Fibroblast of mammary gland (primary cell): ENCODE measurements around the gene GADD45G.

Source experiments
- DNase-seq: peaks from one replicate; pipeline ENCODE4 v3.0.0-alpha.2; 2010; ENCODE audit warnings: low read depth
- H3K4me3 ChIP-seq: 2 replicates; pipeline ENCODE4 v1.5.1; 2011; ENCODE audit warnings: low read depth, mild to moderate bottlenecking, low read length, moderate library complexity; ENCODE audit not compliant: control insufficient read depth
- CTCF ChIP-seq: conservative IDR thresholded peaks from 2 replicates; pipeline ENCODE4 v1.5.1; 2011; ENCODE audit warnings: low read depth, low read length, inconsistent platforms; ENCODE audit not compliant: control insufficient read depth, insufficient read depth

Gene GADD45G

GRCh38 chr9:89623925-89624420 is 19.2 kb downstream of the GADD45G start:
- TF ChIP-seq CTCF: no peak
- DNase-seq: no peak
- no peak overlapping the region for H3K4me3 ChIP-seq

- no peak overlapping the region for H3K4me3 ChIP-seq
- no peak for TF ChIP-seq CTCF
- DNase-seq: no peak
Observed at GRCh38 chr9:89625721-89626687, 21.2 kb downstream of the GADD45G start.

GRCh38 chr9:89626741-89627265 is 22.0 kb downstream of the GADD45G start:
- no peak for TF ChIP-seq CTCF
- DNase-seq: no peak
- H3K4me3 ChIP-seq: no peak overlapping the region

- DNase-seq: no peak
- TF ChIP-seq CTCF: no peak
- H3K4me3 ChIP-seq: no peak overlapping the region
Observed at GRCh38 chr9:89628601-89629000, 23.8 kb downstream of the GADD45G start.

- no peak for DNase-seq
- TF ChIP-seq CTCF: no peak
- no peak overlapping the region for H3K4me3 ChIP-seq
Observed at GRCh38 chr9:89629081-89629976, 24.5 kb downstream of the GADD45G start.

- no peak overlapping the region for H3K4me3 ChIP-seq
- no peak for DNase-seq
- TF ChIP-seq CTCF: no peak
Observed at GRCh38 chr9:89630508-89630907, 25.7 kb downstream of the GADD45G start.
